EL (cell line): ENCODE results near the gene PAXIP1.
A peak's percentile ranks its signal among the peaks of the same experiment; 100 is the strongest.
"Not testable (repeated sequence)": the region's sequence is repeated elsewhere in the genome, so short reads cannot be mapped to it uniquely, and the experiment has no call there.

ENCODE experiments used
- DNase-seq: peaks from one replicate; pipeline ENCODE4 v3.0.0-alpha.2; 2016

The PAXIP1 gene

GRCh38 chr7:155003092-155003375 lies at the start of gene PAXIP1:
Gene PAXIP1, minus strand, starts transcription at chr7:155003124. Its CDS starts 195 bp downstream, at chr7:155002929.
- peak; percentile 54 for DNase-seq

- DNase-seq, result no peak
Measured at GRCh38 chr7:155051355-155051754, 48.4 kb upstream of the PAXIP1 start.

GRCh38 chr7:155048006-155048405 lies 45.1 kb upstream of the PAXIP1 start:
- no peak for DNase-seq

- no peak for DNase-seq
Measured at GRCh38 chr7:155043756-155044155, 40.8 kb upstream of the PAXIP1 start.

GRCh38 chr7:155038335-155038734 lies 35.4 kb upstream of the PAXIP1 start:
- DNase-seq, result no peak

- not testable (repeated sequence) for DNase-seq
Measured at GRCh38 chr7:155034495-155034894, 31.6 kb upstream of the PAXIP1 start.

- no peak for DNase-seq
Measured at GRCh38 chr7:155032978-155033377, 30.1 kb upstream of the PAXIP1 start.

- DNase-seq, result no peak
Measured at GRCh38 chr7:155027879-155028278, 25.0 kb upstream of the PAXIP1 start.

GRCh38 chr7:155021699-155022145 lies 18.8 kb upstream of the PAXIP1 start:
- no peak for DNase-seq

GRCh38 chr7:155020996-155021395 lies 18.1 kb upstream of the PAXIP1 start:
- no peak for DNase-seq

GRCh38 chr7:155017834-155018233 lies 14.9 kb upstream of the PAXIP1 start:
- no peak for DNase-seq

GRCh38 chr7:155011086-155011485 lies 8.2 kb upstream of the PAXIP1 start:
- DNase-seq, result peak; percentile 2

GRCh38 chr7:155009570-155010157 lies 6.7 kb upstream of the PAXIP1 start:
- DNase-seq, result no peak

- no peak for DNase-seq
Measured at GRCh38 chr7:155007947-155008346, 5.0 kb upstream of the PAXIP1 start.

GRCh38 chr7:155003376-155004214 lies 671 bp upstream of the PAXIP1 start:
- DNase-seq, result peak; percentile 76

GRCh38 chr7:155002411-155003091 lies 373 bp downstream of the PAXIP1 start:
- DNase-seq, result peak; percentile 27

GRCh38 chr7:155001756-155002410 lies 1.0 kb downstream of the PAXIP1 start:
- peak; percentile 8 for DNase-seq

- DNase-seq, result no peak
Measured at GRCh38 chr7:155000795-155001194, 2.1 kb downstream of the PAXIP1 start.

GRCh38 chr7:154998481-154998880 lies 4.4 kb downstream of the PAXIP1 start:
- no peak for DNase-seq

GRCh38 chr7:154997840-154998370 lies 5.0 kb downstream of the PAXIP1 start:
- no peak for DNase-seq

- DNase-seq, result no peak
Measured at GRCh38 chr7:154996756-154997155, 6.2 kb downstream of the PAXIP1 start.

GRCh38 chr7:154996101-154996500 lies 6.8 kb downstream of the PAXIP1 start:
- DNase-seq, result no peak

GRCh38 chr7:154994996-154995395 lies 7.9 kb downstream of the PAXIP1 start:
- DNase-seq, result no peak
